ENCODE results near the gene NDC80.

The NDC80 gene

DNA sequence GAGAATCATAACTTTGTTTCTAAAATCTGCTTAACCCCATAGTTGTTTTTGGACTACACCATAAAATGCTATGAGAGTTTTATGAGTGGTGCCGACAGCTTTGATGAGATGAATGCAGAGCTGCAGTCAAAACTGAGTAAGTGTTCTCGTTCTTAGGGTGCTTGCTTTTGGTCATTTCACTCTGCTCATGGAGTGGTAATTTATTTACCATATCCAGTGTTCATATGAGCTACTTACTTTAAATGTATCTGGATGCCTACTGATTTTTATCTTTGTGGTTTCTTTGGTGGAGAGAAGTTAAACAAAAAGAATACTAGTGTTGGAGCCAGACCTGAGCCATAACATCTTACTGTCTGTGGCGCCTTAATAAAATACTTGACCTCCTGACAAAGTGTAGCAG, 16.4 kb downstream of the NDC80 start:
- Histone ChIP-seq H3K36me3 (ENCODE audit: control insufficient read depth in 2 of 2, insufficient read depth in 1 of 2, low read length in 2 of 2) (peaks cover 45 to 70% of the 10 kb centered on the region in 2 experiments), H3K4me1 (ENCODE audit: control insufficient read depth, insufficient read depth, low read length) (peaks cover 5% of the 10 kb centered on the region), H3K27ac (ENCODE audit: extremely low read depth, low read depth, low read length) (peak overlapping the region; percentile 40; the same call in 1 of the 2 replicates), H3K9me3 (ENCODE audit: control insufficient read depth, insufficient read depth, low read depth, low read length) (no peaks in the 10 kb centered on the region), H3K4me3 (ENCODE audit: low read depth, low read length) (no peak overlapping the region)
- TF ChIP-seq, protein P1, sequence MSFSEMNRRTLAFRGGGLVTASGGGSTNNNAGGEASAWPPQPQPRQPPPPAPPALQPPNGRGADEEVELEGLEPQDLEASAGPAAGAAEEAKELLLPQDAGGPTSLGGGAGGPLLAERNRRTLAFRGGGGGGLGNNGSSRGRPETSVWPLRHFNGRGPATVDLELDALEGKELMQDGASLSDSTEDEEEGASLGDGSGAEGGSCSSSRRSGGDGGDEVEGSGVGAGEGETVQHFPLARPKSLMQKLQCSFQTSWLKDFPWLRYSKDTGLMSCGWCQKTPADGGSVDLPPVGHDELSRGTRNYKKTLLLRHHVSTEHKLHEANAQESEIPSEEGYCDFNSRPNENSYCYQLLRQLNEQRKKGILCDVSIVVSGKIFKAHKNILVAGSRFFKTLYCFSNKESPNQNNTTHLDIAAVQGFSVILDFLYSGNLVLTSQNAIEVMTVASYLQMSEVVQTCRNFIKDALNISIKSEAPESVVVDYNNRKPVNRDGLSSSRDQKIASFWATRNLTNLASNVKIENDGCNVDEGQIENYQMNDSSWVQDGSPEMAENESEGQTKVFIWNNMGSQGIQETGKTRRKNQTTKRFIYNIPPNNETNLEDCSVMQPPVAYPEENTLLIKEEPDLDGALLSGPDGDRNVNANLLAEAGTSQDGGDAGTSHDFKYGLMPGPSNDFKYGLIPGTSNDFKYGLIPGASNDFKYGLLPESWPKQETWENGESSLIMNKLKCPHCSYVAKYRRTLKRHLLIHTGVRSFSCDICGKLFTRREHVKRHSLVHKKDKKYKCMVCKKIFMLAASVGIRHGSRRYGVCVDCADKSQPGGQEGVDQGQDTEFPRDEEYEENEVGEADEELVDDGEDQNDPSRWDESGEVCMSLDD (tag by site-specific recombination; IDR thresholded peaks at IDR 0.05) = no peak
- TF ChIP-seq OSR2 (tag by site-specific recombination; IDR thresholded peaks at IDR 0.05) (peak; percentile 78; the same call in 1 of the 2 replicates), ZNF660 (tag by site-specific recombination; IDR thresholded peaks at IDR 0.05) (0 out of 2 replicates have a peak, but pooled peaks have one; percentile 29), ZNF239 (tag by site-specific recombination; IDR thresholded peaks at IDR 0.05) (no peak), ZNF112 (tag by site-specific recombination; IDR thresholded peaks at IDR 0.05) (no peak), FEZF1 (tag by site-specific recombination; IDR thresholded peaks at IDR 0.05) (peak; percentile 85), ZBTB21 (tag by site-specific recombination; IDR thresholded peaks at IDR 0.05) (no peak), ZNF791 (tag by site-specific recombination; IDR thresholded peaks at IDR 0.05) (no peak), ZNF600 (tag by site-specific recombination; IDR thresholded peaks at IDR 0.05) (0 out of 2 replicates have a peak, but pooled peaks have one; percentile 17), ZNF140 (tag by site-specific recombination; IDR thresholded peaks at IDR 0.05) (no peak), HOXA7 (CRISPR knock-in tag; IDR thresholded peaks at IDR 0.05; ENCODE audit: borderline replicate concordance) (no peak)
- TF ChIP-seq, protein P2, sequence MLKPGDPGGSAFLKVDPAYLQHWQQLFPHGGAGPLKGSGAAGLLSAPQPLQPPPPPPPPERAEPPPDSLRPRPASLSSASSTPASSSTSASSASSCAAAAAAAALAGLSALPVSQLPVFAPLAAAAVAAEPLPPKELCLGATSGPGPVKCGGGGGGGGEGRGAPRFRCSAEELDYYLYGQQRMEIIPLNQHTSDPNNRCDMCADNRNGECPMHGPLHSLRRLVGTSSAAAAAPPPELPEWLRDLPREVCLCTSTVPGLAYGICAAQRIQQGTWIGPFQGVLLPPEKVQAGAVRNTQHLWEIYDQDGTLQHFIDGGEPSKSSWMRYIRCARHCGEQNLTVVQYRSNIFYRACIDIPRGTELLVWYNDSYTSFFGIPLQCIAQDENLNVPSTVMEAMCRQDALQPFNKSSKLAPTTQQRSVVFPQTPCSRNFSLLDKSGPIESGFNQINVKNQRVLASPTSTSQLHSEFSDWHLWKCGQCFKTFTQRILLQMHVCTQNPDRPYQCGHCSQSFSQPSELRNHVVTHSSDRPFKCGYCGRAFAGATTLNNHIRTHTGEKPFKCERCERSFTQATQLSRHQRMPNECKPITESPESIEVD (tag by site-specific recombination; IDR thresholded peaks at IDR 0.05) = peak; percentile 67
- TF ChIP-seq, protein P3, sequence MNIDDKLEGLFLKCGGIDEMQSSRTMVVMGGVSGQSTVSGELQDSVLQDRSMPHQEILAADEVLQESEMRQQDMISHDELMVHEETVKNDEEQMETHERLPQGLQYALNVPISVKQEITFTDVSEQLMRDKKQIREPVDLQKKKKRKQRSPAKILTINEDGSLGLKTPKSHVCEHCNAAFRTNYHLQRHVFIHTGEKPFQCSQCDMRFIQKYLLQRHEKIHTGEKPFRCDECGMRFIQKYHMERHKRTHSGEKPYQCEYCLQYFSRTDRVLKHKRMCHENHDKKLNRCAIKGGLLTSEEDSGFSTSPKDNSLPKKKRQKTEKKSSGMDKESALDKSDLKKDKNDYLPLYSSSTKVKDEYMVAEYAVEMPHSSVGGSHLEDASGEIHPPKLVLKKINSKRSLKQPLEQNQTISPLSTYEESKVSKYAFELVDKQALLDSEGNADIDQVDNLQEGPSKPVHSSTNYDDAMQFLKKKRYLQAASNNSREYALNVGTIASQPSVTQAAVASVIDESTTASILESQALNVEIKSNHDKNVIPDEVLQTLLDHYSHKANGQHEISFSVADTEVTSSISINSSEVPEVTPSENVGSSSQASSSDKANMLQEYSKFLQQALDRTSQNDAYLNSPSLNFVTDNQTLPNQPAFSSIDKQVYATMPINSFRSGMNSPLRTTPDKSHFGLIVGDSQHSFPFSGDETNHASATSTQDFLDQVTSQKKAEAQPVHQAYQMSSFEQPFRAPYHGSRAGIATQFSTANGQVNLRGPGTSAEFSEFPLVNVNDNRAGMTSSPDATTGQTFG (tag by site-specific recombination; IDR thresholded peaks at IDR 0.05; ENCODE audit: borderline replicate concordance) = no peak
- TF ChIP-seq, protein P4, sequence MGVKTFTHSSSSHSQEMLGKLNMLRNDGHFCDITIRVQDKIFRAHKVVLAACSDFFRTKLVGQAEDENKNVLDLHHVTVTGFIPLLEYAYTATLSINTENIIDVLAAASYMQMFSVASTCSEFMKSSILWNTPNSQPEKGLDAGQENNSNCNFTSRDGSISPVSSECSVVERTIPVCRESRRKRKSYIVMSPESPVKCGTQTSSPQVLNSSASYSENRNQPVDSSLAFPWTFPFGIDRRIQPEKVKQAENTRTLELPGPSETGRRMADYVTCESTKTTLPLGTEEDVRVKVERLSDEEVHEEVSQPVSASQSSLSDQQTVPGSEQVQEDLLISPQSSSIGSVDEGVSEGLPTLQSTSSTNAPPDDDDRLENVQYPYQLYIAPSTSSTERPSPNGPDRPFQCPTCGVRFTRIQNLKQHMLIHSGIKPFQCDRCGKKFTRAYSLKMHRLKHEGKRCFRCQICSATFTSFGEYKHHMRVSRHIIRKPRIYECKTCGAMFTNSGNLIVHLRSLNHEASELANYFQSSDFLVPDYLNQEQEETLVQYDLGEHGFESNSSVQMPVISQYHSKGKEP (tag by site-specific recombination; IDR thresholded peaks at IDR 0.05) = peak; percentile 73
- TF ChIP-seq, protein P5, sequence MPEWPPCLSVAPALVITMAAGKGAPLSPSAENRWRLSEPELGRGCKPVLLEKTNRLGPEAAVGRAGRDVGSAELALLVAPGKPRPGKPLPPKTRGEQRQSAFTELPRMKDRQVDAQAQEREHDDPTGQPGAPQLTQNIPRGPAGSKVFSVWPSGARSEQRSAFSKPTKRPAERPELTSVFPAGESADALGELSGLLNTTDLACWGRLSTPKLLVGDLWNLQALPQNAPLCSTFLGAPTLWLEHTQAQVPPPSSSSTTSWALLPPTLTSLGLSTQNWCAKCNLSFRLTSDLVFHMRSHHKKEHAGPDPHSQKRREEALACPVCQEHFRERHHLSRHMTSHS (tag by site-specific recombination; IDR thresholded peaks at IDR 0.05) = no peak
- TF ChIP-seq, protein P6, sequence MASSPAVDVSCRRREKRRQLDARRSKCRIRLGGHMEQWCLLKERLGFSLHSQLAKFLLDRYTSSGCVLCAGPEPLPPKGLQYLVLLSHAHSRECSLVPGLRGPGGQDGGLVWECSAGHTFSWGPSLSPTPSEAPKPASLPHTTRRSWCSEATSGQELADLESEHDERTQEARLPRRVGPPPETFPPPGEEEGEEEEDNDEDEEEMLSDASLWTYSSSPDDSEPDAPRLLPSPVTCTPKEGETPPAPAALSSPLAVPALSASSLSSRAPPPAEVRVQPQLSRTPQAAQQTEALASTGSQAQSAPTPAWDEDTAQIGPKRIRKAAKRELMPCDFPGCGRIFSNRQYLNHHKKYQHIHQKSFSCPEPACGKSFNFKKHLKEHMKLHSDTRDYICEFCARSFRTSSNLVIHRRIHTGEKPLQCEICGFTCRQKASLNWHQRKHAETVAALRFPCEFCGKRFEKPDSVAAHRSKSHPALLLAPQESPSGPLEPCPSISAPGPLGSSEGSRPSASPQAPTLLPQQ (tag by site-specific recombination; IDR thresholded peaks at IDR 0.05) = no peak
- ChIA-PET CTCF (no interaction called here), POLR2A (no interaction called here)
